ENCODE results near the gene SLC38A1. TPM values are rescaled to one million over a fixed set of nuclear protein-coding genes. Genes with fewer than 3 reads are reported as not detected.

SLC38A1 gene
- 58.5 TPM for total RNA-seq
- long read RNA-seq, full-length matches to known transcripts = 31 of 61 reads
- long read RNA-seq, partial matches to known transcripts = 4 of 61 reads
- long read RNA-seq, other reads (novel, unspliced or antisense) = 26 of 61 reads

DNA sequence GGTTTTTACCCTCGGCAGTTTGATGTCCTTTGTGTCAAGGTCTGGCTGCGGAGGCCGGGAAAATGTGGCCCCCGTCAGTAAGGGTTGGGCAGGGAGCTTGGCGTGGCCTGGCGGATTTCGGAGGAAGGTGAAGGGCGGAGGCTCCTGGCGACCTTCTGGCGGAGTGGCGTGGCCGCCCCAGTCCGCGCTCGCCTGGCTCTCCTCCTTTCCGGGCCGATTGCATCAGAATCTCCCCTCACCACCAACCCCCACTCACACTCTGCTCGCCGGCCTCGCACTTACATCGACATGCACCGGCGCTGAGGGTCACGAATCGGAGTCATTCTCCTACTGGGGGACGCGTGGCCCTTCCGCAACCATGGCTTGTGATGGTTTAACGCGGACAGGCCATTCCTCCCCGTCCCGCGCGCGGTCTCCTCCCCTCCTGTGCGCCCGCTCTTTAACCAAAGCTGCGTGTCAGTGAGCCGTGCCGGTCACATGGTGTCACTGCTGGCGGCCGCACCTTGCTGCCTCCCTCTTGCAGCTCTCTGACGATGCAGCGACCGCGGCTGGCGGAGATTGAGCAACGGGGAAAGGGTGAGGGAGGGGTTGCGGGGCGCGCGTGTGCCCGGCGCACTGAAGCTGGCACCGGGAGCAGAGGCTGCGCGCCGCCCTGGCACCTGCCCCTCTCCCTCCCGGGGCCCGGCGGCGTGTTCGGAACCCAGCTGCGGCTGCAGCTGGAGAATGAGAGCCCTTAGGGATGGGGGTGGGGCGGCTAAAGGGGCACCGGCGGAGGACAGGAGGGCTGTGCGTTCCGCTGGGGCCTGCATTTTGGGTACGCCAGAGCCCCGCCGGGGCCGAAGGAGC, at the start of gene SLC38A1:
SLC38A1 (minus strand) TSS at position 461 of the 846 bp plus-strand sequence. CDS start 29,243 bp downstream, outside the sequence.
- Histone ChIP-seq H3K9me3 (no peaks in the 10 kb centered on the region), H3K36me3 (no peaks in the 10 kb centered on the region), H3K4me3 (peak within 1 kb of the TSS; percentile 67), H3K4me1 (peaks cover 16% of the 10 kb centered on the region), H3K27ac (peak within 1 kb of the TSS; percentile 89), H3K27me3 (peaks cover 17% of the 10 kb centered on the region)
- DNase-seq (peak; percentile 95), ATAC-seq (peak; percentile 91)
- TF ChIP-seq CTCF (IDR thresholded peaks at IDR 0.05) = no peak
- intact Hi-C loops (cut with DNase I) = no loop called here

GRCh38 chr12:46318037-46318436, 49.2 kb upstream of the SLC38A1 start:
- no peaks in the 10 kb centered on the region for H3K36me3 ChIP-seq
- no peak for TF ChIP-seq CTCF (IDR thresholded peaks at IDR 0.05)
- intact Hi-C loops (cut with DNase I) = no loop called here

GRCh38 chr12:46304070-46304469, 35.2 kb upstream of the SLC38A1 start:
- Histone ChIP-seq H3K36me3 (no peaks in the 10 kb centered on the region), H3K9me3 (peaks cover 4% of the 10 kb centered on the region), H3K27ac (no peak overlapping the region), H3K4me1 (no peaks in the 10 kb centered on the region), H3K27me3 (no peaks in the 10 kb centered on the region), H3K4me3 (no peak overlapping the region)
- DNase-seq (no peak), ATAC-seq (no peak)
- intact Hi-C loops (cut with DNase I) = no loop called here
- no peak for TF ChIP-seq CTCF (IDR thresholded peaks at IDR 0.05)

More at GRCh38 chr12:46318037-46318436, 49.2 kb upstream of the SLC38A1 start:
- ATAC-seq = no peak
- H3K9me3 ChIP-seq = no peaks in the 10 kb centered on the region
- H3K4me3 ChIP-seq = no peak overlapping the region
- DNase-seq = no peak
- H3K27ac ChIP-seq = no peak overlapping the region
- H3K27me3 ChIP-seq = no peaks in the 10 kb centered on the region
- peaks cover 7% of the 10 kb centered on the region for H3K4me1 ChIP-seq

- DNase-seq = no peak
- Histone ChIP-seq H3K27me3 (no peaks in the 10 kb centered on the region), H3K36me3 (no peaks in the 10 kb centered on the region), H3K4me1 (no peaks in the 10 kb centered on the region), H3K4me3 (no peak overlapping the region), H3K27ac (no peak overlapping the region), H3K9me3 (peaks cover 1% of the 10 kb centered on the region)
- intact Hi-C loops (cut with DNase I) = no loop called here
- peak; percentile 95 for ATAC-seq
- peak; percentile 71 for TF ChIP-seq CTCF (IDR thresholded peaks at IDR 0.05)
Observed at GRCh38 chr12:46303039-46303666, 34.3 kb upstream of the SLC38A1 start.

DNA sequence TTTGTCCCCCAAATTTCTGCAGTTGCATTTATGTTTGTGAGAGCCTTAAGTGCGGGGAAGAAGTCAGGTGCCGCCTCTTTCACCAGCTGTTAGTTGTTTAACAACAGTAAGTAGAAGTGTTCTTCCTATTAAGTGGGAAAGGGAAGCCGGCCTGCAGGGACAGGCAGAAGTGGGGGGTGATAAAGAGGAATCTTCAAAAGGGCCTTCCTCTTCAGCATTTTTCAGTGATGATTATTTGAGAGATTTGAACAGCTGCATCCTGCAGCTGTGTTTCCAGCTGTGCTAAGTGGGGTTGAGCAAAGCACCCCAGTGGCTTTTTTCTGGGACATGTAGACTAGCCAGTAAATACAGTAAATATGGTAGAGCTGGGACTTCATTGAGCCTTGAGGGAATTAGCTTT, 32.1 kb upstream of the SLC38A1 start:
- no peak for ATAC-seq
- Histone ChIP-seq H3K4me3 (no peak overlapping the region), H3K4me1 (no peaks in the 10 kb centered on the region), H3K27ac (no peak overlapping the region), H3K27me3 (no peaks in the 10 kb centered on the region), H3K36me3 (no peaks in the 10 kb centered on the region), H3K9me3 (no peaks in the 10 kb centered on the region)
- DNase-seq = no peak
- TF ChIP-seq CTCF (IDR thresholded peaks at IDR 0.05) = no peak
- intact Hi-C loops (cut with DNase I) = no loop called here
